Measurements from ENCODE around the gene CSDE1.

DNA sequence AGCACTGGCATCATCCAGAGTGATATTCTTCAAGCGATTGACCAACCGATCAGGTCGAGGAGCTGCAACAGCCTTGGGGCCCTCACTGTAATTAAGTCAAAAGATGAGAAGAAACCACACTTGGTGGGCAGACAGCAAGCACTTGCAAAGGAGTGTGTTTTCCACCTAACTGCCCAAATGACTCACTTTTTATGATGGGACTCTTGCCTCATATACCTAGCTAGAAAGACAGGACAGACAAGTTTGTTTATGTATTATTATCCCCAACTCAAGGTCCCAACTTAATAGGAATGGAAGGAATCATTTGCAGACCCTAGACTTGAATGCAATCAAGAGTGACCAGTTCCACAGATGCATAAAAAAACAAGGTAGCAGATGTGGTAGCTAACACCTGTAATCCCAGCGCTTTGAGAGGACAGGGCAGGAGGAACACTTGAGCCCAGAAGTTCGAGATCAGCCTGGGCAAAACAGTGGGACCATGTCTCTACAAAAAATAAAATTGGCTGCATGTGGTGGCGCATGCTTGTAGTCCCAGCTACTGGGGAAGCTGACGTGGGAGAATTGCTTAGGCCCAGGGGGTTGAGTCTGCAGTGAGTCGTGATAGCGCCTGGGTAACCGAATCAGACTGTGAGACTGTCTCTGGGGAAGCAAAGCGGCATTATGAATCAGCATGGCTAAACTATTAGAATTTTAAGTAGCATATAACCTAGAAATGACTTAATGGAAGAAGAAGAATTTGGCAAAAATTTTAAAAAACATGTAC is 38.9 kb downstream of the CSDE1 start:
- TF ChIP-seq, protein P1, sequence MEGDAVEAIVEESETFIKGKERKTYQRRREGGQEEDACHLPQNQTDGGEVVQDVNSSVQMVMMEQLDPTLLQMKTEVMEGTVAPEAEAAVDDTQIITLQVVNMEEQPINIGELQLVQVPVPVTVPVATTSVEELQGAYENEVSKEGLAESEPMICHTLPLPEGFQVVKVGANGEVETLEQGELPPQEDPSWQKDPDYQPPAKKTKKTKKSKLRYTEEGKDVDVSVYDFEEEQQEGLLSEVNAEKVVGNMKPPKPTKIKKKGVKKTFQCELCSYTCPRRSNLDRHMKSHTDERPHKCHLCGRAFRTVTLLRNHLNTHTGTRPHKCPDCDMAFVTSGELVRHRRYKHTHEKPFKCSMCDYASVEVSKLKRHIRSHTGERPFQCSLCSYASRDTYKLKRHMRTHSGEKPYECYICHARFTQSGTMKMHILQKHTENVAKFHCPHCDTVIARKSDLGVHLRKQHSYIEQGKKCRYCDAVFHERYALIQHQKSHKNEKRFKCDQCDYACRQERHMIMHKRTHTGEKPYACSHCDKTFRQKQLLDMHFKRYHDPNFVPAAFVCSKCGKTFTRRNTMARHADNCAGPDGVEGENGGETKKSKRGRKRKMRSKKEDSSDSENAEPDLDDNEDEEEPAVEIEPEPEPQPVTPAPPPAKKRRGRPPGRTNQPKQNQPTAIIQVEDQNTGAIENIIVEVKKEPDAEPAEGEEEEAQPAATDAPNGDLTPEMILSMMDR (IDR thresholded peaks at IDR 0.05 in 4 of 5, conservative IDR thresholded peaks at IDR 0.05 in 1 of 5), result no peak
- no peak for TF ChIP-seq POLR2A (IDR thresholded peaks at IDR 0.05)

Data from gastrocnemius medialis (tissue), 4 donors.